GM21447 (cell line): ENCODE measurements around the gene ADAMTS2.

Source experiments
- ATAC-seq: cut with Tn5 transposase; IDR thresholded peaks from one replicate; pipeline ENCODE4 v1.9.1; 2021; ENCODE audit not compliant: unreplicated experiment

ADAMTS2 gene

DNA sequence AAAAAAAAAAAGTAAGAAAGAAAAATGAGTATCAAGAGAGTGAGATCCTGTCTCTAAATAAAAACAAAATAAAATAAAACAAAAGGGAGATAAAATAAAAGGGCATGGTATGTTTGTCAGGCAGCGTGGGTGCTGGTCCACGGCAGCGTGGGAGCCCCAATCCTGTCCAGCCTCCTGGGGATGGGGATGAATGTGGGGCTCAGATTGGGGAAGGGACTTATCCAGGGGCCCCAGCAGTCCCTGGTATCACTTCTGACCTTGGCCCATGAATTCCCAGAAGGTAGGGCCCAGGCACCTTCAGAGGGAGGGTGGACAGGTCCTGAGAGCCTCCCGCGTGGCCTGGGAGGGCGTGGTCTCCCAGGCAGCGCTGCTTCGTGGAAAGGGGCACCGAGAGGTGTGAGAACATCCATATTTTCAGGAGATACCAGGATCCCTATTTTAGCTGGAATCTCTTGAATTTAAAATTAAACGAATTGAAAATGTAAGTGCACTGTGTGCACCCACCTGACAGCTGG, 213.9 kb downstream of the ADAMTS2 start:
- no peak for ATAC-seq

DNA sequence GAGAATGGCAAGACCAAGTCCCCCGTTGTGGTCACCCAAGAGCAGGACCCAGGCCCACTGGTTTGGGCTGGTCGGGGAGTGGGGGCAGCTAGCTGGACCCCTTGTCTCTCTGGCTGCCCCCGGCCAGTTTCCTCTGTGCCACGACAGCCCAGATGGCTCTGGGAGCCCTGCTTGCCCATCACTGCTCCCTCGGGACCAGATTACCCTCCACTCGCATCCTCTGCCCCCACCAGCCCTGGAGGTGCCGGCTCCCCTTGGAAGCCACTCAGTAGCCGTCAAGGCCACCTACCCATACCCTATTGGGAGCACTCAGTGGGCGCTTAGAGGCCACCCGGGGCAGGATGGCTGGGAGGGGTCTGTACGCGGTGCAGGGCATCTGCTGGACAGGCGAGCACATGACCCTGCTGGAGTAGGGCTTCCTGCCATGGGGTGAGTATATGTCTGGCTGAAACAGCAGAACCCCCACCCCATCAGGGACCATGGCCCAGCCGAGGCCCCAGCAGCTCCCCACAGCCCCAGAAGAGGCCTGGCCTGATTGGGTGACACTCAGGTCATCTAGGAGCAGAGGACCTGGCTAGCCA, 215.1 kb downstream of the ADAMTS2 start:
- ATAC-seq, result no peak

DNA sequence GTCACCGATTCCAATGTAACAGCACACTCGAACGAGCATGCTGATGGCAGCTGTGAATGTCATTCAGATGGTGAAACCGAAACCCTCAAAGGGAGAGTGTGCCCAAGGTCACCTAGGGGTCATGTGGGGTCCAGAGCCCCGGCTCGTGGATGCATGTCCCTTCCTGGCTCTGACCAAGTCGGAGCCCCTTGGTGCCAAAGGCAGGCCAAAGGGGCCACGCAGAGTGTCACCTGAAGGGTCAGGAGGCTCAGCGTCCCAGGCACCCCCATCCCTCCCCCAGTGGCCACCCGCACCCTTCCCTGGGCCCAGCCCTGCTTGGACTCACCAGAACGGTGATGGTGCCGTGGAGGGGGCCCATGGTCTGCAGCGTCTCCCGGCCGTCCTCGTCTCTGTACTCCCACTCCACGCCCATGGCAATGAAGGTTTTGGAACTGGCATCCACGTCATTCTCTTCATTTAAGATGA, 215.6 kb downstream of the ADAMTS2 start:
- no peak for ATAC-seq

DNA sequence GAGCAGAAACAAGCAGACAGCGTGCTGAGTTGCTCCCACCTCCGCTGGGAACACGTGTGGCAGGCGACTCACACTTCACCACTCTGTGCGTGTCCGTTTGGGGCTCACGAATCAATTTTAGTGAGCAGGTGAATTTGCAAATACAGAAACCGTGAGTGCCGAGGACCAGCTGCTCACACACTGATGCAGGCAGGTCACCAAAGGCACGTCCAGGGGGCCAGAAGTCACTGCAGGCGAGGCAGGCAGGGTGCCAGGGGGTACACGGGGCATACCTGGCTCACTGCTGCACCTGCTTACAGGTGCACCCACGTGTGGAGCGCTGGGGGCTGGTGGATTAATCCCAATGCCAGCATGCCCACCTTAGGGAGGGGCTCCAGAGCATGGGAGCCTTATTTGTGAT, 216.3 kb downstream of the ADAMTS2 start:
- no peak for ATAC-seq

GRCh38 chr5:179128041-179128365, 217.3 kb downstream of the ADAMTS2 start:
- ATAC-seq, result no peak

DNA sequence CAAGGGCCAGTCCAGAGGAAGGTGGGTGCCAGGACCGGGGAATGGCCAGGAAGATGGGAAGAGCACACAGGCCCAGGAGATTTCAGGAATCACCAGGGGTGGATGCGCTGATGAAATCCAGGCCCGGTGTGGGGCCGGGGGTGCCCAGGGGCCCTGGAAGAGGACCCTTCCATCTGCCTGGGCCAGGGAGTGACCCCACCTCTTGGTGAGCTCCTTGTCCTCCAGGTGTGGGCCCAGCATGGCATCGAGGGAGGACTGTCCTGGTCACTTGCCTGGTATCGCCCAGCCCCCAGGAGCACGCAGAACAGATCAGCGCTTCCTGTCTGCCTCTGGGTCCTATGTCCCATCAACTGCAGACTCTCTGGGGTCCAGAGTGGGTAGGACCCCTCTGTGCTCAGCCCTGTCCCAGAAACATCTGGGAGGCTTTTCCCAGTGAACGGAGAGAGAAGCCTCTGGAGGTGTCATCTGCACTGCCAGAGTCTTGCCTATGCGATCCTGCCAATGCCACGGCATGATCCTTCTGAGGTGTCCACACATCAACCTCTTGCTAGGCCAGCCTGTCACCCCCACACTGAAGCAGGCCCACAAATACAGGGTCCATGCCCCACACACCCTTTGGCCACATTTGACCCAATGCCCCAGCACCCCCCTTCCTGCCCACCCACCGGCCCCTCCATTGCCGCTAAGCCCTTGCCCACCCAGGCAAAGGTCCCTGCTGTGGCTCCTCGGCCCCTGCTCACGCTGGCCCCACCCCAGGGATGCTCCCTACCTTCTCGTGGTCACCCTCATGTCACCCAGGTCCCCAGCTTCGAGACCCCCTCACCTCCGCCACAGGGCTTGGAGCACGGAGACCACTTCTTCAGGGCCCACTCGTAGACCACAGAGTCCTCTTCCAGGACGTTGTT, 217.9 kb downstream of the ADAMTS2 start:
- ATAC-seq, result no peak

GRCh38 chr5:179126506-179126991, 218.7 kb downstream of the ADAMTS2 start:
- no peak for ATAC-seq

DNA sequence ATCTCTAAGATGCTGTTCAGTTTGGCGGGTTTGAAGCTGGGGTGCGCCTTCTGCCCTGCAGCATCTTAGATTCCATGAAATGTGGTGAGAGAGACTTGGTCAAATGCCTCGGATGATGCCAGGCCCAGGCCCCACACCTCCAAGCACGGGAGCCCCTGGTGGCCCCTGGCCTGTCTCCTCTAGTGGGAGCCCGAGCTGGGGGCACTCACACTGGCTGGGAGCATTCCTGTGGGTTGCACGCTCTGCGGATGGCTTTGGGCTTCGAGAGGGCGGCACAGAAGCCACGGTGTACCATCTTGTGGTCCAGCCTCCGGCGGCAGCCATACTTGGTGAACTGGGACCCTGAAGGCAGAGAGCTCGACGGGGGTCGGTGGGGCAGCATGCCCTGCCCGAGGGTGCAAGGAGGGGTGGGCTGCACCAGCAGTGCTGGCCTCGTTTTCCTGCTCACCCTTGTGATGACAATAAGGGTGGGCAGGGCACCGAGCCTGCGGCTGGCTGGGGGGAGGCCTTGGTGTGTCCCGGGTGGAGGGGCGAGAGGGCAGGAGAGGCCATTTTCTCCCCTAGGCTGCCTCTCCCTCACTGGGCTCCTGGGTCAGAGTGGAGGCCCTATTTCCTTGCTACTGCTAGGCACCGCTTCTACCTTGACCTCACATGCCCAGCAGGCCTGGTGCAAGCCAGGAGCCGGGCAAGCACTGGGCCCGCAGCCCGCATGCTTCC, 219.3 kb downstream of the ADAMTS2 start:
- ATAC-seq, result no peak

DNA sequence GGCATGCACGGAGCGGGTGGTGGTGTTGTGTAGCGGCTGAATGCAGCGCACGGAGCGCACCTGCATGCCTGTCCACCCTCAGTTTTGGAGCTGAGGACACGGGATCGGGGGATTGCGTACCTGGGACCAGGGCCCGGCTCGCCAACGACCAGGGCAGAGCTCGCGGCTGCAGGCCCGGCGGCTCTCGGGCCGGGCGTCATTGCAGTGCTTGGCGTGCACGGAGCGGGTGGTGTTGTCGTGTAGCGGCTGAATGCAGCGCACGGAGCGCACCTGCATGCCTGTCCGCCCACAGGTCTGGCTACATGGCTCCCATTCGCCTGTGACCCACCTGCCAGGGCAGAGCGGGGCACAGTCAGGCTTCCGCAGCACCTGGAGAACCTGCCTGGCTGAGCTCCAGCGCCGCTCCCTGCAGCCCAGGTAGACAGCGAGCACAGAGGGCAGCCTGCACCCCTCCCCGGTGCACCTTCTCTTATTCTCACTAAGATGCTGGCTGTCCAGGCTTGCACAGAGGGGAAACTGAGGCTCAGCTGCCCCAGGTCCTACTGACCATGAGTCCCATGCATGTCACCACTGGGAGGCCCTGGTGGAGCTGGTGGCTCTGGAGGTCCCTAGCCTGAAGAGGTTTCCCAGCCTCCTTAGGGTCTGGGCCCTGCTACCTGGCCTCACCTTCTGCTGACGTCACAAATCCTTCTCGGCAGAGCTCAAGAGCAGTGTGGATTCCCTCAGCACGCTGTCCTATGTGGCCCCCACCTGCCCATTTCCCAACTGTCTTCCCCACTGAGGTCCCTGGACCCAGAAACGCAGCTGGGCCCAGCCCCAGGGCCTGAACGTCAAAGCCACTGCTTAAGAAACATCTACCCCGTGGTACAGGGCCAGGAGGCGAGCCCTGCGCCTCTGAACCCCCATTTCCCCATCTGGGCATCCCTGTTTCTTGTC, 220.1 kb downstream of the ADAMTS2 start:
- ATAC-seq, result no peak

DNA sequence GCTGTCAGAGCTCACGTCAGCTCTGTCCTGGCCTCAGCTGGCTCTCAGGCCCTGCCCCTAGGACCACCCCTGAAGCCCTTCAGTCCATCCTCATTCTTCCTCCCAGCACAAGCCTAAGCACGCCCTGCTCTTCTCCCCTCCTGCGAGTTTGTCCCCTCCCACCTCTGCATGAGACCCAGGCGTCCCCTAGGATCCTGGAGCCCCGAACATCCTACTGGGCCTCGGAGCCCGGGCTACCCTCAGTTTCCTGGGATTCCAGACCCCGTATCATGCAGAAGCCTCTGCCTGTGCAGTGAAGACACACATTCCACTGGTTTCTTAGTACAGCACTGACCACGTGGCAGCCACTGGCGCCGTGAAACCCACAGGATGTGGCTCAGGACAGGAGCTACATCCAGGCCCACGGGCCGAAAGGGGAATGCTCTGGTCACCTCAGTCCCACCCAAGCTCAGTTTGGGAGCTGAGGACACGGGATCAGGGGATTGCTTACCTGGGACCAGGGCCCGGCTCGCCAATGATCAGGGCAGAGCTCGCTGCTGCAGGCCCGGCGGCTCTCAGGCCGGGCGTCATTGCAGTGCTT, 220.9 kb downstream of the ADAMTS2 start:
- ATAC-seq, result no peak

DNA sequence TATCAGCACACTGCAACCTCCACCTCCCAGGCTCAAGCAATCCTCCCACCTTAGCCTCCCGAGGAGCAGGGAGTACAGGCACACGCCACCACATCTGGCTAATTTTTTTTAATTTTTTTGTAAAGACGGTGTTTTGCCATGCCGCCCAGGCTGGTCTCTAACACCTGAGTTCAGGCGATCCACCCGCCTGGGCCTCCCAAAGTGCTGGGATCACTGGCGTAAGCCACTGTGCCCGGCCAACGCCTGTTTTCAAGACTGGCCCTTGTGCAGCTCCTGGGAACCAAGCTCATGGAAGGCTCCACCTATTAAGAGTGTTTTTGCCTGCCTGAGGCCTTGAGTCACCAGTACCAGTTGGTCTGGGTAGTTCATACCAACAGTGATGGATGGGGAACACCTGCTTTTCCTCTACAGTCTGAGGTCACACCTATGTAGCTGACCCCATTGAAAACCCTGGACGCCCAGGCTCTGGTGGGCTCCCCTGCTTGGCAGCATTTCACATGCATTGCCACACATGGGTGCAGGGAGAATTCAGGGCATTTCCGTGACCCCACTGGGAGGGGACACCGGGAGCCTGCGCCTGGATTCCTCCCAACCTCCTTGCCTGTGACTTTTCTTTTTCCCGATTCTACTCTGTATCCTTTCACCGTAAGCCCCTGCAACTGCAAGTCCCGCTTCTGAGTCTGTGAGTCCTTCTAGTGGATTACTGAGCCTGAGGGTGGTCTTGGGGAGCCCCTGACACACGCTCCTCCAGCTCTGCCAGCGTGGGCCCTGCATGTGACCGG, 221.6 kb downstream of the ADAMTS2 start:
- ATAC-seq, result no peak

- ATAC-seq, result no peak
Measured at GRCh38 chr5:179123109-179123426, 222.2 kb downstream of the ADAMTS2 start.

DNA sequence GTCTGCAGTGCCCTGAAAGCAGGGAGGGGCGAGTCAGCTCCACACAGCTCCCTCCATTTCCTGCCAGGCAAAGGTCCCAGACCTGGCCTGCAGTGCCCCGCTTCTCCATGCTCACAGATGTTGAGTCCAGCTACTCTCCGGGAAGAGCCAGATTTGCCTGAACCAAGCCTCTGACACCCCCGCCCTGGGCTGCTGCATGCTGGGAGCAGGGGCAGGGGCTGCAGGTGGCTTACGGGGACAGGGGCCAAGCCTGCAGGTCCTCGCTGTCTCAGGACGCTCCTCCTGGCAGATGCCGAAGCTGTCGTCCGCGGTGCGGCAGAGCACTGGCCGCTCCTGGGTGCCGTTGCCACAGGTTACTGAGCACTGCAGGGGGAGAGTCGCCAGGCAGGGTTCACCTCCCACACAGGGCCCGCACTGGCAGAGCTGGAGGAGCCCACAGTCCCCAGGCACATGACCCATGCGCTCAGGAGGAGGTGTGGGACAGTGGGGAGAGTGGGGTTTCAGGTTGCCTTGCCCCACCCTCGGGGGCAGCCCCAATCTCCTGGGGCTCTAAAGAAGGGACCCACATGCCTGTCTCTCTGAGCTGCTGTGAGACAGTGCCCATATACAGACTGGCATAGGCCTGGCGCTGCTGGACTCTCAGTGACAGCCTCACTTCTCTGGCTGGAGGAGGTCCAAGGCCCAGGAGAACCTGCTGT, 222.7 kb downstream of the ADAMTS2 start:
- ATAC-seq, result no peak

DNA sequence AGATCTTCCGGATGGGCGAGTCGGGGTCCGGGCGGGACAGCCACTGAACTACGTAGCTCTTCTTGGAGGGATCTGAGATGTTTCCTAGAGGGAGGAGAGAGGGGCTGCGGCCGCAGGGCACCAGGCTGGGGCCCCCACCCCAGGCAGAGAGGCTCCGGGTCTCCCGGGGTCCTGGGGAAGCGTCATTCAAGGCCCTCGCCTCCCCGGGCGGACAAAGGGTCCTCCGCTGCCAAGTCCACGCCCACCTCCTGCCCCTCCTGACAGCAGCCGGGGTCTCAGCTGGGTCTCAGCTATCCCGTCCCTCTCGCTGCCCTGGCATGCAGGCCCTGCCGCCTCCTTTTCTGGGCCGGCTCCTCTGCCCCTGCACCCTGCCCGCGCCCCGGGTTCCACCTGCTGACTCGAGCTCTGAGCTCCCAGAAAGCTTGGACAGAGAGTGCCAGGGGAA, 223.6 kb downstream of the ADAMTS2 start:
- no peak for ATAC-seq

DNA sequence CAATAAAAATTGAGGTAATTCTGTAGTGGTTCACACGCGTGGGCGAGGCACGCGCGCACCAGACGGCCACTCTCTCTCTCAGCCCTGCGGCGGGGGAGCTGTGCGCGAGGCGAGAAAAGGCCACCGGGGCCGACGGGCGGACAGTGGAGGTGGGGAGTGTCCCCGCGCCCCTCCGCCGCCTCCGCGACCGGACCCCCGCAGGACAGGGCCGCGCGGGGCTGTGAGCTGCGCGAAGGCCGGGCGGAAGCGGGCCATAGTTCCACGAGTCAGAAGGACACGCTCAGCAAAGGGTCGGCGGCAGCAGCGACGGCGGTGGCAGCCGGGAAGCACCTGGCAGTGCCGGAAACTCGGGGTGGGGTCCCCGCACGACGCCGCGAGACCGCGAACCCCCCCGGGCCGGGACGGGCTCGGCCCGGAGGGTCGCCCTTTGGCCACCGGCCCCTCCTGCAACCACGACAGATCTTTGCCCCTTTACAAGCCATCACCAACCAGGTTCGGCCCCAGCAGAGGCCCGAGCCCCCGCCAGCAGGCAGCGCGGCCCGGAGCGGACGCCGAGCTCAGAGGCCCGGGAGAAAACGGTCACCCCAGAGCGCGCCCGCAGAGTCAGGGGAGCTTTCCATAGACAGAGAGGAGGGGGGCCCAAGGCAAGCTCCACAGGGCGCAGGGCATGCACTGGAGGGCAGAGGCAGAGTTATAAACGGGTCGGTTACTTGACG, 224.2 kb downstream of the ADAMTS2 start:
- no peak for ATAC-seq

DNA sequence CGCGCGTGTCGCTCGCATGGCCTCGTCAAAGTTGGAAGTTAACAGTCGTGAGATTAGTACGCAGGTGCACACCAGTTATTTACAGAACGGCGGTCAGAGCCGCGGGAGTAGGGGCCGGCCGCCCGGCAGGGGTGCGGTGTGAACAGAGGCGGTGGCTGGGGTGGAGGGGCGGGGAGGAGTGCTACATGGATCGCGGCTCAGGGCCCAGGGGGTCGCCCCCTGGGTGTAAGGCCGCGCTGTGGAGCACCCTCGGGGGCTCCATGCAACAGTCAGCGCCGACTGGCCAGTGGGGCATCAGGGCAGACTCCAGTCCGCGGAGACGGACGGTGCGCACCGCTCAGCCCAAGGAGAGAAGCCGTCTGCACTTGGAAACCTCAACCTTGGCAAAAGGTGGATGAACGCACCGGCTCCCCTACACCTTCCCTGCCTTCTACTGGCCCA, 224.8 kb downstream of the ADAMTS2 start:
- no peak for ATAC-seq

DNA sequence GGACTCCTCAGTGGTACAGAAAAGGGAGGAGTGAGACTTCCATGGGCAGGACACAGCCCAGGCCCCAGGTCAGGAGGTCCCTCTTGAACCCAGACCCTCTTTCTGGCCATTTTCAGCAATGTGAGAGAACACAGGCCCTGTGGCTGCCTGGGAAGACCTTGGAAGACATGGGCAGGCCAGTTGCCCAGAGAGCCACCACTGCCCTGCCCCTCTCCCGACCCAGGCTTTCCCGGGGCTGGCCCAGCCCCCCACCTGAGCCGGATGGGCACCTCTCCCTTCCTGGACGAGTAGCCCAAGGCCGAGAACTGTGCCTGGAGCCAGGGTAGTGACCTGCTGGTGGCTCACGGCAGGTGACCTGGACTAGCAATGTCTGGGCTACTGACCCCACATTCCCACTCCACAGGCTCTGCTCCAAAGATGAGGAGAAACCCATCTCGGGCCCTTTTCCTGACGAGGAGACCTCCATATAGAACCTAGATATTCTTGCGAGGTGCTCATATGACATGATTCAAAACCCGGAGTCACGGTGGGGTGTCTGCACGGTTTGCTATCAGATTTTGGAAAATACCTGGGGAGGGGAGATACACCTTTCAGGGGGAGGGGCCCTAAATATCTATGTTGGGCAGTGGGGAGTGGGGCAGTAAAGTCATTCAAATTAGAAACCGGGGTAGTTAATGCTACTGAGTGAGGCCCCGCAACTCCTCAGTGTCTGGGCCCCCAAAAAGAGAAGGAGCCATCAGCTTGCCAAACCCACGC, 225.7 kb downstream of the ADAMTS2 start:
- ATAC-seq, result no peak
